ENCODE measurements around the gene GALNT13.

GALNT13 gene

DNA sequence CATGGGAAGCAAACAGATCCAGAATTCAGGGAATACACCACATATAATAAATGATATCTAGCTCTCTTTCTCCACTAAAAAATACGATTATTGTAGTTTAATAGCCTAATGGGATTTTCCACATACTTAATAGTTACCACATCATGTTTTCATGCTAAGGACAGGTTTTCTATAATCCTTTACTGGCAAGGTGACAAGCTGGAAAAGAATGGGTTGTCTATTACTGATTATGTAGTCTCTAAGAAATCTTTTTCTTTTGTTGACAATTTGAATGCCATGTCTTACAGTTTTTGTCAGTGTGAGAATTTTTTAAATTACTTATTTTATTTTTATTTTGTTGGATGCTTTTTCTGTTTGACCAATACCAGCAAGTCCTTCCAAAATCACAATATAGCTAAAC, 177.8 kb downstream of the GALNT13 start:
- no peak overlapping the region for H3K27ac ChIP-seq (ENCODE audit: low read depth, low read length)
- H3K36me3 ChIP-seq (ENCODE audit: low read length): no peaks in the 10 kb centered on the region
- H3F3A ChIP-seq (ENCODE audit: insufficient read depth): no peaks in the 10 kb centered on the region
- H2AFZ ChIP-seq (ENCODE audit: low read depth, low read length, severe bottlenecking): no peak overlapping the region
- TF ChIP-seq, protein P1, sequence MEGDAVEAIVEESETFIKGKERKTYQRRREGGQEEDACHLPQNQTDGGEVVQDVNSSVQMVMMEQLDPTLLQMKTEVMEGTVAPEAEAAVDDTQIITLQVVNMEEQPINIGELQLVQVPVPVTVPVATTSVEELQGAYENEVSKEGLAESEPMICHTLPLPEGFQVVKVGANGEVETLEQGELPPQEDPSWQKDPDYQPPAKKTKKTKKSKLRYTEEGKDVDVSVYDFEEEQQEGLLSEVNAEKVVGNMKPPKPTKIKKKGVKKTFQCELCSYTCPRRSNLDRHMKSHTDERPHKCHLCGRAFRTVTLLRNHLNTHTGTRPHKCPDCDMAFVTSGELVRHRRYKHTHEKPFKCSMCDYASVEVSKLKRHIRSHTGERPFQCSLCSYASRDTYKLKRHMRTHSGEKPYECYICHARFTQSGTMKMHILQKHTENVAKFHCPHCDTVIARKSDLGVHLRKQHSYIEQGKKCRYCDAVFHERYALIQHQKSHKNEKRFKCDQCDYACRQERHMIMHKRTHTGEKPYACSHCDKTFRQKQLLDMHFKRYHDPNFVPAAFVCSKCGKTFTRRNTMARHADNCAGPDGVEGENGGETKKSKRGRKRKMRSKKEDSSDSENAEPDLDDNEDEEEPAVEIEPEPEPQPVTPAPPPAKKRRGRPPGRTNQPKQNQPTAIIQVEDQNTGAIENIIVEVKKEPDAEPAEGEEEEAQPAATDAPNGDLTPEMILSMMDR (IDR thresholded peaks at IDR 0.05; ENCODE audit: insufficient read depth, low read length, poor library complexity, severe bottlenecking): no peak
- TF ChIP-seq EZH2phosphoT487 (conservative IDR thresholded peaks at IDR 0.05; ENCODE audit: low read length): no peak
- H3K79me2 ChIP-seq (ENCODE audit: insufficient read depth, low read length): no peaks in the 10 kb centered on the region
- no peaks in the 10 kb centered on the region for H4K20me1 ChIP-seq (ENCODE audit: low read depth, low read length)
- H3K9me2 ChIP-seq (replicated peaks; ENCODE audit: insufficient read depth, low read length): no peaks in the 10 kb centered on the region
- no peak overlapping the region for H3K4me2 ChIP-seq (ENCODE audit: low read depth, low read length, poor library complexity, severe bottlenecking)
- H3K4me3 ChIP-seq (ENCODE audit: insufficient read depth, low read length, poor library complexity, severe bottlenecking): no peak overlapping the region
- H3K9ac ChIP-seq (ENCODE audit: low read length): no peak overlapping the region
- no peaks in the 10 kb centered on the region for H3K27me3 ChIP-seq (ENCODE audit: low read length)
- H3K9me3 ChIP-seq (ENCODE audit: insufficient read depth, low read length): no peaks in the 10 kb centered on the region

DNA sequence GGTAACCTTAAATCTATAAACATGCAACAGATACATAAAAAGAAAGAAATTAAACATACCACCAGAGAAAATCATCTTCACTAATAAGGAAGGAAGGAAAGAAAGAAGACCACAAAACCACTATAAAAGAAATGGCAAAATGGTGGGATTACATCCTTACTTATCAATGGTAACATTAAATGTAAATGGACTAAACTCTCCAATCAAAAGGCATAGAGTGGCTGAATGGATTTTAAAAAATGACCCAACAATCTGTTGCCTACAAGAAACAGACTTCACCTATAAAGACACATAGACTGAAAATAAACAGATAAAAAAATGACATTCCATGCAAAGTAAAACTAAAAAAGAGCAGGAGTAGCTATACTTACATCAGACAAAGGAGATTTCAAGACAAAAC, 195.4 kb downstream of the GALNT13 start:
- Histone ChIP-seq H2AFZ (ENCODE audit: low read depth, low read length, severe bottlenecking) (no peak overlapping the region), H3K4me2 (ENCODE audit: low read depth, low read length, poor library complexity, severe bottlenecking) (no peak overlapping the region), H3K27ac (ENCODE audit: low read depth, low read length) (no peak overlapping the region), H3K9me3 (ENCODE audit: insufficient read depth, low read length) (no peaks in the 10 kb centered on the region), H3K36me3 (ENCODE audit: low read length) (no peaks in the 10 kb centered on the region), H4K20me1 (ENCODE audit: low read depth, low read length) (no peaks in the 10 kb centered on the region), H3K79me2 (ENCODE audit: insufficient read depth, low read length) (no peaks in the 10 kb centered on the region), H3K4me3 (ENCODE audit: insufficient read depth, low read length, poor library complexity, severe bottlenecking) (no peak overlapping the region), H3K27me3 (ENCODE audit: low read length) (no peaks in the 10 kb centered on the region), H3F3A (ENCODE audit: insufficient read depth) (no peaks in the 10 kb centered on the region), H3K9me2 (replicated peaks; ENCODE audit: insufficient read depth, low read length) (no peaks in the 10 kb centered on the region), H3K9ac (ENCODE audit: low read length) (no peak overlapping the region)
- no peak for TF ChIP-seq EZH2phosphoT487 (conservative IDR thresholded peaks at IDR 0.05; ENCODE audit: low read length)
- TF ChIP-seq, protein P1 (IDR thresholded peaks at IDR 0.05; ENCODE audit: insufficient read depth, low read length, poor library complexity, severe bottlenecking): no peak

DNA sequence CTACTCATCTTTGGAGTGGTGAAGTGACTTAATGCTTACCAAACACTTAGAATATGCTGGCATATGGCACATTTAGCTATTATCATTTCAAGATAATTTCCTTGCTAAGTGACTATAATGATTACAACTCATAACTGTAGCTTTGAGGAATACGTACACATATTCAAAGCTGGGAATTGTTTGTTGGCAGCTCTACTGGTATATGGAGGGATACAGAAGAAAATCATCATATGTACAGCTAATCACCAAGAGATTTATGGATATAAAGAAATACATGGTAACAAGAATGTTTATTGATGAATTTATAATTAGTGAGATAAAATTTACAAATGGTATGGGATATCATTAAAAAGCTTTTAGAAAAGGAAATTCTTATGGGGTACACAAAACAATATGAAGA, 207.2 kb downstream of the GALNT13 start:
- H3K79me2 ChIP-seq (ENCODE audit: insufficient read depth, low read length): no peaks in the 10 kb centered on the region
- no peaks in the 10 kb centered on the region; the same call in 1 of the 2 replicates for H3K27me3 ChIP-seq (ENCODE audit: low read length)
- H3K9me2 ChIP-seq (replicated peaks; ENCODE audit: insufficient read depth, low read length): no peaks in the 10 kb centered on the region
- no peak overlapping the region for H3K27ac ChIP-seq (ENCODE audit: low read depth, low read length)
- H3K4me3 ChIP-seq (ENCODE audit: insufficient read depth, low read length, poor library complexity, severe bottlenecking): no peak overlapping the region
- H3K9ac ChIP-seq (ENCODE audit: low read length): no peak overlapping the region
- no peak overlapping the region for H2AFZ ChIP-seq (ENCODE audit: low read depth, low read length, severe bottlenecking)
- H3K9me3 ChIP-seq (ENCODE audit: insufficient read depth, low read length): no peaks in the 10 kb centered on the region
- no peaks in the 10 kb centered on the region for H3K36me3 ChIP-seq (ENCODE audit: low read length)
- TF ChIP-seq EZH2phosphoT487 (conservative IDR thresholded peaks at IDR 0.05; ENCODE audit: low read length): no peak
- TF ChIP-seq, protein P1 (IDR thresholded peaks at IDR 0.05; ENCODE audit: insufficient read depth, low read length, poor library complexity, severe bottlenecking): no peak
- H3F3A ChIP-seq (ENCODE audit: insufficient read depth): no peaks in the 10 kb centered on the region
- no peak overlapping the region for H3K4me2 ChIP-seq (ENCODE audit: low read depth, low read length, poor library complexity, severe bottlenecking)
- H4K20me1 ChIP-seq (ENCODE audit: low read depth, low read length): no peaks in the 10 kb centered on the region

All from SU-DHL-6 (cell line).